ENCODE measurements around the gene COPS7B.
"Not testable (repeated sequence)": the region's sequence is repeated elsewhere in the genome, so short reads cannot be mapped to it uniquely, and the experiment has no call there.

Gene COPS7B

GRCh38 chr2:231786177-231786916 lies at the start of gene COPS7B:
Gene COPS7B, plus strand, starts transcription at chr2:231786445. Its CDS starts 2,126 bp downstream, at chr2:231788571.
- DNase-seq, result peak; percentile 74

GRCh38 chr2:231737761-231738160 lies 48.5 kb upstream of the COPS7B start:
- DNase-seq, result no peak

GRCh38 chr2:231743376-231744116 lies 42.7 kb upstream of the COPS7B start:
- DNase-seq, result no peak

- DNase-seq, result no peak
Measured at GRCh38 chr2:231745303-231746038, 40.8 kb upstream of the COPS7B start.

GRCh38 chr2:231748153-231748896 lies 37.9 kb upstream of the COPS7B start:
- not testable (repeated sequence) for DNase-seq

- DNase-seq, result not testable (repeated sequence)
Measured at GRCh38 chr2:231749016-231749415, 37.2 kb upstream of the COPS7B start.

GRCh38 chr2:231751042-231751815 lies 35.0 kb upstream of the COPS7B start:
- DNase-seq, result no peak

GRCh38 chr2:231752061-231752460 lies 34.2 kb upstream of the COPS7B start:
- DNase-seq, result no peak

- DNase-seq, result no peak
Measured at GRCh38 chr2:231761735-231762134, 24.5 kb upstream of the COPS7B start.

GRCh38 chr2:231764124-231764523 lies 22.1 kb upstream of the COPS7B start:
- no peak for DNase-seq

GRCh38 chr2:231764760-231765159 lies 21.5 kb upstream of the COPS7B start:
- no peak for DNase-seq

- no peak for DNase-seq
Measured at GRCh38 chr2:231765496-231765929, 20.7 kb upstream of the COPS7B start.

- no peak for DNase-seq
Measured at GRCh38 chr2:231769170-231770136, 16.8 kb upstream of the COPS7B start.

- no peak for DNase-seq
Measured at GRCh38 chr2:231780123-231780908, 5.9 kb upstream of the COPS7B start.

GRCh38 chr2:231780909-231781797 lies 5.1 kb upstream of the COPS7B start, which contains the start of gene PDE6D:
Gene PDE6D, minus strand, starts transcription at chr2:231781282. Its CDS starts 168 bp downstream, at chr2:231781114.
- peak; percentile 98 for DNase-seq

- DNase-seq, result peak; percentile 35
Measured at GRCh38 chr2:231781798-231782726, 4.2 kb upstream of the COPS7B start.

- DNase-seq, result no peak
Measured at GRCh38 chr2:231785413-231785812, 832 bp upstream of the COPS7B start.

GRCh38 chr2:231785822-231786176 lies 446 bp upstream of the COPS7B start:
- no peak for DNase-seq
